ENCODE data around the gene ST6GALNAC3. TPM values are rescaled to one million over a fixed set of nuclear protein-coding genes. Genes with fewer than 3 reads are reported as not detected.
A peak's percentile ranks its signal among the peaks of the same experiment; 100 is the strongest.

Gene ST6GALNAC3
- polyA plus RNA-seq, 5 donors, result 21.0 to 41.8 (median 33.9) TPM

DNA sequence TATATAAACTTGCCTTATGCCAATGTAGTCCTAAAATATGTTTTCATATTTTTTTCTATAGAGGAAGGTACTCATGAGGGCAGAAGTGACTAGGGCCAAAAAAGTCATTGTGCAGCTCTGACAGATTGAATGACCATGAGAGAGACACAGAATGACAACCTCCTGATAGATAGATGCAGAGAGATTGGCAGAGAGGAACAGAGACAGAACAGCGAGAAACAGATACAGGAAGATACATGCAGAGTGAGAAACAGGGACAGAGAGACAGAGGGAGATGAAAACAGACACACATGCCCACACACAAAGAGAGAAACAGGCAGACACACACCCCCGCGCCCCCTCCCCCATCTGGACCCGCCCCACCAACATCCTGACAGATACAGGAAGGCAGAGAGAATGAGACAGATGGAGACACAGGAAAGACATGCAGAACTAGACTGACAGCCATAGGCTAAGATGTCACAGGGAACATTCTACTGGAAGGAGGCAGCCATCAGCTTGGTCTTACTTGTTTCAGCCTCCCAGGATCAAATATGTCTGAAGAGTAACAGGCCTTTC, 211.1 kb downstream of the ST6GALNAC3 start:
- DNase-seq, result no peak

DNA sequence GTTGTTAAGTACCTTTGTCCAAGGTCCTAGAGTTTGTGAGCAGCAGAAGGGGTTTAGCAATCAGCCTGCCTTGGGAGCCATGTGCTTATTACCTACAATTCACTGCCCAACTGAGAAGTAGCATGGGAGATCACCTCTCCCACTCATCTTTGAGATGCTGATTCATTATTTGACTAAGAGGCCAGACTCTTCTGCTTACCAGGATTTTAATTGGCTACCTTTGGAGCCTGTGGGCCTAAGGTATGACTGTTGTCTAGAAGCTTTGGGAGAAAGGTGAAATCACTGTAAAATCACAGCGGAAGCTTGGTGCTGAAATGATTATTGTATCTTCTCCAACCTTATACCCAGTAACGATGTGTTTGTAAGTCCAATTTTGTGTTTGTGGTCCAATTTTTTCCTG, 213.4 kb downstream of the ST6GALNAC3 start:
- no peak for DNase-seq

DNA sequence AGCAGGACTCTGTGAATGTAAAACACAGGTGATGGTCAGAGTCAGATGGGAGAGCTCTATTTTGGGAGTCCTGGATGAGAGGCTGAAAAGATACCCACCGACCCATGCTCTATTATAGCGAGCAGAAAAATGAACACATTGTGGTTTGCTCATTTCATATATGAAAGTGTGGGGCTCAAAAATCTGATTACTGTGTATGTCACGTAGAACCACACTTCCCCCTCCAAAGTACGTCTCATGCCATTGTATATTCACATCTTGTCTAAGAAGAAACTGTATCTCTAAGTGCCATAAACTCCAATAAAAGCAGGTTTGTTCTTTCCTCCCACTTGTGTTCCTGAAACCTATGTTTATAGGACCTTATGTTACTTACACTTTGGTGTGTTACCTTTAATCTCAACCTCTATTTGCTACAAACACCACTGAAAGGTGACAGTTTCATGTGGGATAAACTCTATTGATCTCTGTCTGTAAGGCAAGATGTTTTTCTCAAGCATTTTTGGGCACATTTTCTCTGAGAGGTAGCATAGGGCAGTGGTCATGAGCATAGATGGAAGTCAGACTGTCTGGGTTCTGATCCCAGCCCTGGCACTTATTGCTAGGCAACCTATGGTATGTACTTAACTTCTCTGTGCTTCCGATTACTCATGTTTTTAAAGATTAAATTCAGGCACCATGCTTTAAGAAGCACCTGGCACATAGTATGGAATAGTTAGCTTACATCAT, 214.4 kb downstream of the ST6GALNAC3 start:
- no peak for DNase-seq

- DNase-seq, result no peak
Observed at GRCh38 chr1:76289692-76290091, 215.1 kb downstream of the ST6GALNAC3 start.

- DNase-seq, result no peak
Observed at GRCh38 chr1:76290271-76290670, 215.7 kb downstream of the ST6GALNAC3 start.

GRCh38 chr1:76291191-76291590, 216.6 kb downstream of the ST6GALNAC3 start:
- no peak for DNase-seq

DNA sequence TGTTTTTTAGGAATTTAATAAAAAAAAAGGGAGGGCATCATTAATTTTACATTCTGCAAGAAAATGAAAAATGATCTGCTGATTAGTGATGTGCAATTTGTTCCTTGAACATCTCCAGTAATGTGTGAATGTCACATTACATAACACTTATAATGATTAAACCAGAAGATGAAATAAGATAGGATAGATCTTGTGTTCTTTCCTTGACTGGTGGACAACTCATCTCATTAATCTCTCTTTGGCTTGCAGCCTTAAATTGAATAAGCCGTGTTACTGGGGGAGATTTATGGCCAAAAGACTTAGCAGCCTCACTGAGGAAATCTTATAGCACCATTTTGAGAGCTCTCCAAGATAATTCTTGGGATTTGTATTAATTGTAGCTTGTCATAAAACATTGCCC, 217.2 kb downstream of the ST6GALNAC3 start:
- DNase-seq, result no peak

GRCh38 chr1:76292418-76293184, 218.1 kb downstream of the ST6GALNAC3 start:
- no peak for DNase-seq

- DNase-seq, result no peak
Observed at GRCh38 chr1:76293831-76294230, 219.3 kb downstream of the ST6GALNAC3 start.

DNA sequence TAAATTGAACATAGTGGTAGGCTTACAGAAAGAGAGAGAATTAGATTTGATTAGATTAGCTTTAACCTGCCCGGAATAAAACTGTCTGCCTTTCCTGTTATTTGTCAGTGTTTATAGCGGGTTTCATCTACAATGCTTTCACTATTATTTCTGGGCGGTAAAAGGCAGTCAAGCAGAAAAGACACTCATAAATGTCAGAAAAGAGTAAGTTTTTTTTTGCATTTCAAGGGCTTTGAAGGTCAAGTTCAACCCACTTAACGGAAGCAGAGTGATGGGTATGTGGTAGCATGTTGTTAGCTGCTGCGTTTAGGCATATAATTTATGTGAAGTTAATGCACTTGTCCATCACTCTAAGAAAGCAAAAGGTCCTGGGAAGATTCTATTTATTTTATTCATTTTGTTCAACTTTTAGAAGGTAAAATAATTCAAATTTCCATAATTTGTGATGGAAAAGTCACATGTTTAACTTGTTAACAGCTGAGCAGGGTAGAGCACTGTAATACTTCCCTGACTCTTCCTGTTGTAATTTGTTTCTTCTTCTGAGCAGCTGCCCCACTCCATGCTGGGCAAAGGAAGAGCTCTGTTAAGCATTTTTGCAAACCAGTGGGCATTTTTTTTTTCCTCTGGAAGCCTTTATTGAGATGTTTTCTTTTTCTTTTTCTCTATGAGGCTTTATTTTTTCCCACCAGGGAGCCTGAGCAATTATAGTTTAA, 220.1 kb downstream of the ST6GALNAC3 start:
- DNase-seq, result no peak

DNA sequence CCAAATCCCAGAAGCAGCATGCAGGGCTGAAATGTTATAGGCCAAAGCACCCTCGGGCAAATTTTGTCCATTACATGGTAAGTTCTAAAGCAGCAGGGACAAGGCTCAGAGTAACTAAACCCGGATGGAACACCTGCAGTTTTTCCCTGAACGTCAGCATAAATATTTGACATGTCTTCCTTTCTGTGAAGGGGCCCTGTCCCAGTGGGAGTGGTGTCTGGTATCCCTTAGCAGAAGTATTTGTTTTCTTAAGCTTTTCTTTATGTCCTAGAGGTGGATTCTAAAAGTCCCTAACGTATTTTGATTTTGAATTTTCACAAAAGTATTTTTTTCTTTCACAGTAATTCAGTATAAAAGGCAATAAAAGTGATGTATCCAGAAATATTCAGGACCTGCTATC, 223.9 kb downstream of the ST6GALNAC3 start:
- DNase-seq, result no peak

DNA sequence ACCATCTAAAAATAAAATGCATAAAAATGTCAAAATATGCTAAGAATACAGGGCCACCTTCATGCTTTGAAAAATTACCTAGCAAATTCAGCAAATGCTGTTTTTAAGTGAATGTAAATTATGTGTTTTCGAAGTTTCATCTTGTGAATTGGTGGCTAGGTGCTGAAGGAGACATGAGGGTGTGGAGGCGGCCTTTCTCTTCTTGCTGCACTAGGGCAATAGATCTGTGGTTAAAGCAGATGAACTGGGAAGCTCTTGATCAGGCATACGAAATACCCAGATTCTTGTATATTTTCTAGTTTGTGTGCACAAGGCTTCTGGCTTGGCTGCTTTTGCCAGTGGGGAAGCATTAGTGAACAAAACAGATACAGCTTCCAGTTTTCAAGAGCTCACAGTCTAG, 224.5 kb downstream of the ST6GALNAC3 start:
- no peak for DNase-seq

GRCh38 chr1:76300556-76300955, 226.0 kb downstream of the ST6GALNAC3 start:
- DNase-seq, result no peak

DNA sequence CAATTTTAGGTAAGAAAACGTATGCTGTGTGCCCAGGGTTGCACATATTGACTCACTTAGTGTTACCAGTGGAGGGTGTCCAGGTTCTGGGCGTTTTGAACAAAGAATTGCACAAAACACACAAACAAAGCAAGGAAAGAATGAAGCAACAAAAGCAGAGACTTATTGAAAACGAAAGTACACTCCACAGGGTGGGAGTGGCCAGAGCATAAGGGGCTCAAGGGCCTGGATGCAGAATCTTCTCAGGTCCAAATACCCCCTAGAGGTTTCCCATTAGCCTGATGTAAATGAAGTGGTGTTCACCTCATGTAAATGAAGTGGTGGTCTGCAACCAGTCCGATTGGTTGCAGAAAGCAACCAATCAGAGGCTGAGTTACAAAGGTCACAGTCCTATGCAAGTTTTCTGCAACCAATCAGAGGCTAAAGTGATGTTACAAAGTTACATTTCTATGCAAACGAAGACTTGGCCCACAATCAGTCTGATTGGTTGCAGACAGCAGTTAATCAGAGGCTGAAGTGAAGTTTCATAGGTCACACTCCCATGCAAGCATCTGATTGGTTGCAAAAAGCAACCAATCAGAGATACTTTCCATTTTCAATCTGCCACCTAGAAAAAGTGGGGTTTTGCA, 228.3 kb downstream of the ST6GALNAC3 start:
- DNase-seq, result no peak

DNA sequence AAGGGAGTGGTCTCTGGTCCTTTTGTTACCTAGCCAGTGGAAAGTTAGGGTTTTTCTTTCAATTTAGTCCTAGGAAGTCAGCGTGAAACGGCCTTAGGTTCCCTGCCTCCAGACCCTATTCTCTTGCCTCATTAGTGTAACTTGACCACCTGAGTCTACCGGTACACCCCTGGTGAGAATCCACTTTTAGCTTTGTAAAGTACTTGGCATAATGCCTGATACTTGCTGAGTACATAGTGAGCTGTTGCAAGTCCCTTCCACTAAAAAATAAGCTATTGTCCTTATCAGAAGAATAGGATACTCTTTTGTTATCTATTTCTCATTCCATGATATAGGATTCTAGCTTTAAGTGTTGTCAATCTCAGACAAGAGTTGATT, 228.8 kb downstream of the ST6GALNAC3 start:
- peak in 1 of 2 donors; percentile 20 for DNase-seq

- no peak for DNase-seq
Observed at GRCh38 chr1:76313304-76313703, 238.8 kb downstream of the ST6GALNAC3 start.

DNA sequence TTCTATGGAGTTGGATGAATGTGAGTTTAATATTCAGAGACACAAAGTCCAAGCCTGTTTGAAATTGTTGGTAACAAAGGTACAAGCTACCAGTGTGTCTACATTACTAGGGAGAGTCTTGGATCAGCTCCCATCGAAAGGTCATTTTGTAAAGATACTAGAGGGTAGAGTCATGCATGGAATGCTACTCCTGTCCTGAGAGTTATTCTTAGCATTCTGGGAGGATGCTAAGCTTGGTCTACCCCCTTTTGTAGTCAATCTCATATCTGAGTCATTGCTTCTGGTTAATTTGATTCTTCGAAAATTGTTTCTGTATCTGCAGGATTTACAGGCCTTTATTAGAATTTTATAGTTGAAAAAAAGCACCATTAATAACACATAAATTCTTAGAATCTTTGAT, 240.2 kb downstream of the ST6GALNAC3 start:
- no peak for DNase-seq

GRCh38 chr1:76317299-76317900, 242.9 kb downstream of the ST6GALNAC3 start:
- peak; percentile 39 to 53 for DNase-seq

DNA sequence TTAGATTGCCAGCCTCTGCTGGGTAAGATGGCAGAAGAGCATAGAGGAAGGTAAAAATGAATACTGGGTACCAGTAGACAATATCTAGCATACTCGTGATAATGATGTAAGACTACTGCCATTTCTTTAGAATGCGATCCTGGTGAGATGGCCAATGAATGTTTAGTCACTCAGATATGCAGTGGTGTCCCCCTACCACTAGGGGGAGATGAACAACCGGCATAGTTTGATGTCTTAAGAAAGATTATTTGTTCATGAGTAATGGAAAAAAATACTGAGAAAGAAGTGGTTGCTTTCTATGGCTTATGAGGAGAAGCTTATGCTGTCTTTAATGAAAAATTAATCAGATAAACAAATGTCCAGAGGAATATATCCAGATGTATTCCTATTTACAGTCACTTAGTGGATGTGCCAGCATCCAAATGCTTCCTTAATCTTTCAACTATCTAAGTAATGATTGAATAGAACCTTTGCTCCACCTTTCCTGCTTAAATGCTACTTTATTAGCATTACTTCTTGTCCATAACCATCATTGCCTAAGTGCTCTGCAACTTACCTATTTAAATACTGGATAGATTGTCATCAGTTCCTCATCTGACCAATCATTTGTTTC, 256.6 kb downstream of the ST6GALNAC3 start:
- peak; percentile 27 to 40 for DNase-seq

GRCh38 chr1:76335882-76336281, 261.3 kb downstream of the ST6GALNAC3 start:
- DNase-seq, result no peak

- peak; percentile 74 to 79 for DNase-seq
Observed at GRCh38 chr1:76336931-76337371, 262.4 kb downstream of the ST6GALNAC3 start.
